WTC11 (cell line): ENCODE data around the gene ZNF521.

Experiments
- JAZF1 ChIP-seq: fragments of 250-450 bp; sonication (Bioruptor Pico); IDR thresholded peaks from 2 replicates; pipeline ENCODE4 v1.9.0; 2021; ENCODE audit warnings: moderate library complexity, mild to moderate bottlenecking, inconsistent platforms
- NR2C2 ChIP-seq: sonication (generic); formaldehyde crosslinking; IDR thresholded peaks from 2 replicates; pipeline ENCODE4 v1.8.0; 2022; ENCODE audit warnings: mild to moderate bottlenecking, missing genetic modification reagents
- ZNF317 ChIP-seq: sonication (generic); formaldehyde crosslinking; IDR thresholded peaks from 2 replicates; pipeline ENCODE4 v1.8.1; 2023; ENCODE audit warnings: low read depth, mild to moderate bottlenecking, moderate library complexity, missing genetic modification reagents, borderline replicate concordance
- TF ChIP-seq, protein P1 (sequence below): fragments of 200-600 bp; IDR thresholded peaks from 2 replicates; pipeline ENCODE4 v1.8.0; 2022; ENCODE audit warnings: antibody characterized with exemption
- TF ChIP-seq, protein P2 (sequence below): sonication (generic); formaldehyde crosslinking; IDR thresholded peaks from 2 replicates; pipeline ENCODE4 v1.8.1; 2022; ENCODE audit warnings: low read depth, mild to moderate bottlenecking, moderate library complexity, missing genetic modification reagents, borderline replicate concordance
- TF ChIP-seq, protein P3 (sequence below): sonication (generic); formaldehyde crosslinking; IDR thresholded peaks from 2 replicates; pipeline ENCODE4 v1.8.0; 2022; ENCODE audit warnings: mild to moderate bottlenecking, missing genetic modification reagents
- TF ChIP-seq, protein P4 (sequence below): sonication (generic); formaldehyde crosslinking; IDR thresholded peaks from 2 replicates; pipeline ENCODE4 v1.8.0; 2022; ENCODE audit warnings: mild to moderate bottlenecking, missing genetic modification reagents
- TF ChIP-seq, protein P5 (sequence below): sonication (generic); formaldehyde crosslinking; IDR thresholded peaks from 2 replicates; pipeline ENCODE4 v1.8.1; 2023; ENCODE audit warnings: mild to moderate bottlenecking, missing genetic modification reagents, moderate library complexity
- TF ChIP-seq, protein P6 (sequence below): sonication (generic); formaldehyde crosslinking; IDR thresholded peaks from 2 replicates; pipeline ENCODE4 v1.8.0; 2022; ENCODE audit warnings: mild to moderate bottlenecking, missing genetic modification reagents
- TF ChIP-seq, protein P7 (sequence below): fragments of 250-450 bp; sonication (Bioruptor Pico); IDR thresholded peaks from 2 replicates; pipeline ENCODE4 v1.9.0; 2021; ENCODE audit warnings: mild to moderate bottlenecking
- TF ChIP-seq, protein P8 (sequence below): sonication (generic); formaldehyde crosslinking; IDR thresholded peaks from 2 replicates; pipeline ENCODE4 v1.8.1; 2023; ENCODE audit warnings: mild to moderate bottlenecking, moderate library complexity, missing genetic modification reagents

DNA sequence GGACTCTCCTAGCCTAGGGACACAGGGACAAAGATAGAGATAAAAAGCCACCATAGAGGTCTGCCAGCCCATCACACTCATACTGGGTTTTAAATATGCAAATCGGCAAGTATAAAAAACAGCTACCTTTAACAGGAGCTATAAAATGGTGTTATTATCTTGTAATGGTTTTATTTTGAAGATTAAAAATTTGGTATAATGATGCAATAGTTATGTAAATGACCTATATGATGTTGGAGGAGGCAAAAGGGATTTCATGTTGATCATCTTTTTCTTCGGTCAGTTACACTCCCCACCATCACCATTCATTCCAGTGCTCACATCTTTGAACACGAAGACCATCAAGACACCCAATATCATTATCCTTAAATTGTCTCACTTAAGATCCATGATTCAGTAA, 11.2 kb downstream of the ZNF521 start:
- TF ChIP-seq, protein P1, sequence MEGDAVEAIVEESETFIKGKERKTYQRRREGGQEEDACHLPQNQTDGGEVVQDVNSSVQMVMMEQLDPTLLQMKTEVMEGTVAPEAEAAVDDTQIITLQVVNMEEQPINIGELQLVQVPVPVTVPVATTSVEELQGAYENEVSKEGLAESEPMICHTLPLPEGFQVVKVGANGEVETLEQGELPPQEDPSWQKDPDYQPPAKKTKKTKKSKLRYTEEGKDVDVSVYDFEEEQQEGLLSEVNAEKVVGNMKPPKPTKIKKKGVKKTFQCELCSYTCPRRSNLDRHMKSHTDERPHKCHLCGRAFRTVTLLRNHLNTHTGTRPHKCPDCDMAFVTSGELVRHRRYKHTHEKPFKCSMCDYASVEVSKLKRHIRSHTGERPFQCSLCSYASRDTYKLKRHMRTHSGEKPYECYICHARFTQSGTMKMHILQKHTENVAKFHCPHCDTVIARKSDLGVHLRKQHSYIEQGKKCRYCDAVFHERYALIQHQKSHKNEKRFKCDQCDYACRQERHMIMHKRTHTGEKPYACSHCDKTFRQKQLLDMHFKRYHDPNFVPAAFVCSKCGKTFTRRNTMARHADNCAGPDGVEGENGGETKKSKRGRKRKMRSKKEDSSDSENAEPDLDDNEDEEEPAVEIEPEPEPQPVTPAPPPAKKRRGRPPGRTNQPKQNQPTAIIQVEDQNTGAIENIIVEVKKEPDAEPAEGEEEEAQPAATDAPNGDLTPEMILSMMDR = no peak
- TF ChIP-seq, protein P2, sequence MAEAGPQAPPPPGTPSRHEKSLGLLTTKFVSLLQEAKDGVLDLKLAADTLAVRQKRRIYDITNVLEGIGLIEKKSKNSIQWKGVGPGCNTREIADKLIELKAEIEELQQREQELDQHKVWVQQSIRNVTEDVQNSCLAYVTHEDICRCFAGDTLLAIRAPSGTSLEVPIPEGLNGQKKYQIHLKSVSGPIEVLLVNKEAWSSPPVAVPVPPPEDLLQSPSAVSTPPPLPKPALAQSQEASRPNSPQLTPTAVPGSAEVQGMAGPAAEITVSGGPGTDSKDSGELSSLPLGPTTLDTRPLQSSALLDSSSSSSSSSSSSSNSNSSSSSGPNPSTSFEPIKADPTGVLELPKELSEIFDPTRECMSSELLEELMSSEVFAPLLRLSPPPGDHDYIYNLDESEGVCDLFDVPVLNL (CRISPR knock-in tag) = no peak
- TF ChIP-seq, protein P3, sequence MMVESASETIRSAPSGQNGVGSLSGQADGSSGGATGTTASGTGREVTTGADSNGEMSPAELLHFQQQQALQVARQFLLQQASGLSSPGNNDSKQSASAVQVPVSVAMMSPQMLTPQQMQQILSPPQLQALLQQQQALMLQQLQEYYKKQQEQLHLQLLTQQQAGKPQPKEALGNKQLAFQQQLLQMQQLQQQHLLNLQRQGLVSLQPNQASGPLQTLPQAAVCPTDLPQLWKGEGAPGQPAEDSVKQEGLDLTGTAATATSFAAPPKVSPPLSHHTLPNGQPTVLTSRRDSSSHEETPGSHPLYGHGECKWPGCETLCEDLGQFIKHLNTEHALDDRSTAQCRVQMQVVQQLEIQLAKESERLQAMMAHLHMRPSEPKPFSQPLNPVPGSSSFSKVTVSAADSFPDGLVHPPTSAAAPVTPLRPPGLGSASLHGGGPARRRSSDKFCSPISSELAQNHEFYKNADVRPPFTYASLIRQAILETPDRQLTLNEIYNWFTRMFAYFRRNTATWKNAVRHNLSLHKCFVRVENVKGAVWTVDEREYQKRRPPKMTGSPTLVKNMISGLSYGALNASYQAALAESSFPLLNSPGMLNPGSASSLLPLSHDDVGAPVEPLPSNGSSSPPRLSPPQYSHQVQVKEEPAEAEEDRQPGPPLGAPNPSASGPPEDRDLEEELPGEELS (CRISPR knock-in tag) = no peak
- TF ChIP-seq ZNF317 (CRISPR knock-in tag) (no peak), NR2C2 (CRISPR knock-in tag) (no peak), JAZF1 (no peak)
- TF ChIP-seq, protein P4, sequence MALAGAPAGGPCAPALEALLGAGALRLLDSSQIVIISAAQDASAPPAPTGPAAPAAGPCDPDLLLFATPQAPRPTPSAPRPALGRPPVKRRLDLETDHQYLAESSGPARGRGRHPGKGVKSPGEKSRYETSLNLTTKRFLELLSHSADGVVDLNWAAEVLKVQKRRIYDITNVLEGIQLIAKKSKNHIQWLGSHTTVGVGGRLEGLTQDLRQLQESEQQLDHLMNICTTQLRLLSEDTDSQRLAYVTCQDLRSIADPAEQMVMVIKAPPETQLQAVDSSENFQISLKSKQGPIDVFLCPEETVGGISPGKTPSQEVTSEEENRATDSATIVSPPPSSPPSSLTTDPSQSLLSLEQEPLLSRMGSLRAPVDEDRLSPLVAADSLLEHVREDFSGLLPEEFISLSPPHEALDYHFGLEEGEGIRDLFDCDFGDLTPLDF (CRISPR knock-in tag) = no peak
- TF ChIP-seq, protein P5, sequence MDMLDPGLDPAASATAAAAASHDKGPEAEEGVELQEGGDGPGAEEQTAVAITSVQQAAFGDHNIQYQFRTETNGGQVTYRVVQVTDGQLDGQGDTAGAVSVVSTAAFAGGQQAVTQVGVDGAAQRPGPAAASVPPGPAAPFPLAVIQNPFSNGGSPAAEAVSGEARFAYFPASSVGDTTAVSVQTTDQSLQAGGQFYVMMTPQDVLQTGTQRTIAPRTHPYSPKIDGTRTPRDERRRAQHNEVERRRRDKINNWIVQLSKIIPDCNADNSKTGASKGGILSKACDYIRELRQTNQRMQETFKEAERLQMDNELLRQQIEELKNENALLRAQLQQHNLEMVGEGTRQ (CRISPR knock-in tag) = no peak
- TF ChIP-seq, protein P6, sequence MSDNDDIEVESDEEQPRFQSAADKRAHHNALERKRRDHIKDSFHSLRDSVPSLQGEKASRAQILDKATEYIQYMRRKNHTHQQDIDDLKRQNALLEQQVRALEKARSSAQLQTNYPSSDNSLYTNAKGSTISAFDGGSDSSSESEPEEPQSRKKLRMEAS (CRISPR knock-in tag) = no peak
- TF ChIP-seq, protein P7, sequence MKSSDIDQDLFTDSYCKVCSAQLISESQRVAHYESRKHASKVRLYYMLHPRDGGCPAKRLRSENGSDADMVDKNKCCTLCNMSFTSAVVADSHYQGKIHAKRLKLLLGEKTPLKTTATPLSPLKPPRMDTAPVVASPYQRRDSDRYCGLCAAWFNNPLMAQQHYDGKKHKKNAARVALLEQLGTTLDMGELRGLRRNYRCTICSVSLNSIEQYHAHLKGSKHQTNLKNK (CRISPR knock-in tag) = no peak
- TF ChIP-seq, protein P8, sequence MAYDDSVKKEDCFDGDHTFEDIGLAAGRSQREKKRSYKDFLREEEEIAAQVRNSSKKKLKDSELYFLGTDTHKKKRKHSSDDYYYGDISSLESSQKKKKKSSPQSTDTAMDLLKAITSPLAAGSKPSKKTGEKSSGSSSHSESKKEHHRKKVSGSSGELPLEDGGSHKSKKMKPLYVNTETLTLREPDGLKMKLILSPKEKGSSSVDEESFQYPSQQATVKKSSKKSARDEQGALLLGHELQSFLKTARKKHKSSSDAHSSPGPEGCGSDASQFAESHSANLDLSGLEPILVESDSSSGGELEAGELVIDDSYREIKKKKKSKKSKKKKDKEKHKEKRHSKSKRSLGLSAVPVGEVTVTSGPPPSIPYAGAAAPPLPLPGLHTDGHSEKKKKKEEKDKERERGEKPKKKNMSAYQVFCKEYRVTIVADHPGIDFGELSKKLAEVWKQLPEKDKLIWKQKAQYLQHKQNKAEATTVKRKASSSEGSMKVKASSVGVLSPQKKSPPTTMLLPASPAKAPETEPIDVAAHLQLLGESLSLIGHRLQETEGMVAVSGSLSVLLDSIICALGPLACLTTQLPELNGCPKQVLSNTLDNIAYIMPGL (CRISPR knock-in tag) = no peak
